ENCODE data around the gene HNRNPH1.

Gene HNRNPH1

GRCh38 chr5:179608131-179608581 is 15.3 kb downstream of the HNRNPH1 start:
- in situ Hi-C loops (cut with MboI; ENCODE audit: low sequenced_read_pairs, unreplicated experiment), result no loop called here
- no peak for DNase-seq (ENCODE audit: low spot score)
- no peak for TF ChIP-seq CTCF (IDR thresholded peaks at IDR 0.05; ENCODE audit: borderline replicate concordance, control extremely low read depth, extremely low read depth, insufficient read depth, missing control alignments)

DNA sequence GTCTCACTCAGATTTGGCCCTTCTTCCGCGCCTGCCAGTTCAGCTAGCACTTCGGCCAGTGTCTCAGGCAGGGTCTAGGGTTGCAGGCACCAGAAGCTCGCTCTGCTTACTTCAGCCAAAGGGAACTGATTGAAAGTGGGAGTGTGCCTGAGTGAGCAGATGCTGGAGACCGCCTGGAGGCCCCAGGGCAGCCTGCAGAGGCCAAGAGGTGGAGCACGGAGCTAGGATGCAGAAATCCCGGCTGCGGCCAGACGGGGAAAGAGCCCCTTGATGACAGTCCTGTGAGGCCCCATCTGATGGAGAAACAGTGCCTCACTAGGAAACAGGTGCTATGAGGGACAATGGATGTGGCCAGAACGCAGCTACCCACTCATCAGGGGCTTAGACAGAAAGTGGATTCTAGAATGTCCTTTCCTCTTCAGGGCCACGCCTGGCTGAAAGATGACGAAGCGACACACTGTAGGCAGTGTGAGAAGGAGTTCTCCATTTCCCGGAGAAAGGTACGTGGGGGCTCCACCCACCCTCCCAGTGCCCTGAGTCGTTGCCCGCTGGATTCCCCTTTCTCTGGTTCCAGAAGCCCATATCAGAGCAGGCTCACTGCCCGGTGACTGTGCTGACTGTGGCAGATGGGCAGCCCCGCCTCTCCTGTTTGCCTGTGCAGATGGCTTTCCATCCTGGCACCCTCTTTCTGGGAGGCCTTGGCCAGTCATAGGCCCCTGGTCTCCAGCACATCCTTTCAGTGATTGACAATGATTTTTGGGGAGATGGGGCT is 16.1 kb downstream of the HNRNPH1 start:
- no peak for DNase-seq (ENCODE audit: low spot score)
- in situ Hi-C loops (cut with MboI; ENCODE audit: low sequenced_read_pairs, unreplicated experiment), result no loop called here
- no peak for TF ChIP-seq CTCF (IDR thresholded peaks at IDR 0.05; ENCODE audit: borderline replicate concordance, control extremely low read depth, extremely low read depth, insufficient read depth, missing control alignments)

GRCh38 chr5:179606910-179607159 is 16.6 kb downstream of the HNRNPH1 start:
- DNase-seq (ENCODE audit: low spot score), result no peak
- in situ Hi-C loops (cut with MboI; ENCODE audit: low sequenced_read_pairs, unreplicated experiment), result no loop called here
- no peak for TF ChIP-seq CTCF (IDR thresholded peaks at IDR 0.05; ENCODE audit: borderline replicate concordance, control extremely low read depth, extremely low read depth, insufficient read depth, missing control alignments)

DNA sequence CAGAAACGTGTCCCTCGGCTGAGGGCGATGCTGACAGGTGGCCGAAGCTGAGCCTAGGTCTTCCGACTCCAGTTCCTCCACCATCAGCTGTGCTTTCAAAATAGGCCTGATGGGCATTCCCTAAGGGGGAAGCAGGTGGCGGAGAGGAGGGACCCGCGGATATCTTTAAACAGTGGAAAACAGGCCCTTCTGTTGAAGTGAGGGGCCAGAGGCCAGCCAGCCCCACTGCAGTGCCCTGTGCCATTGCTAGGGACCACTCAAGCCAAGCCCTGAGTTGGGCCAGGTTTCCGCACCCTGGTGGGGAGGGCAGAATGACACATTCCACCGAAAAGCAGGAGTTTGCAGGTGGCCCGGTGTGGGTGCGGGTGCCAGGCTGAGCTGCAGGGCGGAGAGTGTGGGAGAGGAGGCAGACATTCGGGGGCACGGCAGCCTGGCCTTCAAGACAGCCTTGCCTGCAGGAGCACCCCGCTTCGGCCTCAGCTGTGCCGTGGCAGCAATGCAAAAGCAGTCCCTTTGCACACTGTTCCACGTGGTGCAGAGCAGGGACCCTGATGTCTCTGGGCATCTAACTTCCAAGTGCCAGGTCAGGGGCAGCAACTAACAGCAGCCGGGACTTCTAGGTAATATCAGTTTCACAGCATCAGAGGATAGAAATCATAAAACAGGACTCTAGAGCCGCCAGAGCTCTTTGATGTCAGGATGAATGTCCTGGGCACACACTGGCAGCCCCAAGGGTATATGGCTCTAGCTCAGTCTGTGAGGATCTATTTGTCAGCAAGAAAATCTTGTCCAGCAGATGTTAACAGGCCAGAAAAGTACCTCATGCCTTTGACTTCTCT is 17.2 kb downstream of the HNRNPH1 start:
- in situ Hi-C loops (cut with MboI; ENCODE audit: low sequenced_read_pairs, unreplicated experiment), result no loop called here
- no peak for TF ChIP-seq CTCF (IDR thresholded peaks at IDR 0.05; ENCODE audit: borderline replicate concordance, control extremely low read depth, extremely low read depth, insufficient read depth, missing control alignments)
- no peak for DNase-seq (ENCODE audit: low spot score)

- no peak for DNase-seq (ENCODE audit: low spot score)
- TF ChIP-seq CTCF (IDR thresholded peaks at IDR 0.05; ENCODE audit: borderline replicate concordance, control extremely low read depth, extremely low read depth, insufficient read depth, missing control alignments), result no peak
- in situ Hi-C loops (cut with MboI; ENCODE audit: low sequenced_read_pairs, unreplicated experiment), result no loop called here
These were observed 18.2 kb downstream of the HNRNPH1 start for GRCh38 chr5:179605026-179605833.

DNA sequence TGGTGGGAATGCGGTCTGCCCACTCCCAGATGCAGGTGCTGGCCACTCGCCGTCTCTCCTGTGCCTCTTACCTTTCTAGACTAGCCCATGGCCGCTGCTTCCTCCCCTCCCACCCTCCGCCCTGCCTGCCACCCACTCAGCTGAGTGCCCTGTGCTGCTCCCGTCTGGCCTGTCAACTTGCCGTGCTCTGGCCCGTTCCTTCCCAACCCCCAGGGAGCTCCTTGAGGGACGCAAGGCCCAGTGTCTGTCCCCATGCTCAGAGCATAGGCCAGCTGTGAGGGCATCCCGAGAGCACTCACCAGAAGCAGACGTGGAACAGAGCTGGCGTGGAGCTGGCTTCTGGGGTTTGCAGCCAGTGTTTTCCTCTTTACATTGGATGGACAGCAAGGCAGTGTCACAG is 20.2 kb downstream of the HNRNPH1 start:
- TF ChIP-seq CTCF (IDR thresholded peaks at IDR 0.05; ENCODE audit: borderline replicate concordance, control extremely low read depth, extremely low read depth, insufficient read depth, missing control alignments), result no peak
- no peak for DNase-seq (ENCODE audit: low spot score)
- in situ Hi-C loops (cut with MboI; ENCODE audit: low sequenced_read_pairs, unreplicated experiment), result no loop called here
